GM12874 (cell line): Measurements from ENCODE around the gene LOXL1.

Experiments used
- CTCF ChIP-seq: IDR thresholded peaks from 2 replicates; pipeline ENCODE4 v1.5.1; 2011; ENCODE audit warnings: low read depth, mild to moderate bottlenecking, control low read depth, low read length, moderate library complexity; ENCODE audit not compliant: insufficient read depth

The LOXL1 gene

GRCh38 chr15:73925848-73926218 lies 429 bp upstream of the LOXL1 start:
- TF ChIP-seq CTCF = no peak

GRCh38 chr15:73927003-73927475 lies 777 bp downstream of the LOXL1 start:
- TF ChIP-seq CTCF = no peak

GRCh38 chr15:73927476-73928240 lies 1.4 kb downstream of the LOXL1 start:
- peak; percentile 28 for TF ChIP-seq CTCF

DNA sequence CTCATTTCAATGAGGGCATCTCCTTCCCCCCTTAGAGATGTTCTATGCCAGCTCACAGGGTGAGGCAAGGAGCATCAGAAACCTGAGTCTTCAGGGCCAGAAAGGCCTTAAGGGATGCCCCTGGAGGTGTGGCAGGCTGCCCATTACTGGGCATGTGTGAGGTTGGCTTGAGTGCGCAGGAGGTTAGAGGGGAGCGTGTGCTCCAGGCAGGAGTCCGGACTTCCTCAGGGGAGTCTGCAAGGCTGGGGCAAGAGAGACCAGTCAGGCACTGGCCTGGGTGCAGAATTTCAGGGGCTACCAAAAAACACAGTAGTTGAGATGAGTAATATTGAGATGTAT lies 1.9 kb downstream of the LOXL1 start:
- TF ChIP-seq CTCF = no peak

- TF ChIP-seq CTCF = no peak
These were observed 2.8 kb downstream of the LOXL1 start for GRCh38 chr15:73928971-73929627.

- TF ChIP-seq CTCF = no peak
These were observed 4.1 kb downstream of the LOXL1 start for GRCh38 chr15:73930371-73930770.

DNA sequence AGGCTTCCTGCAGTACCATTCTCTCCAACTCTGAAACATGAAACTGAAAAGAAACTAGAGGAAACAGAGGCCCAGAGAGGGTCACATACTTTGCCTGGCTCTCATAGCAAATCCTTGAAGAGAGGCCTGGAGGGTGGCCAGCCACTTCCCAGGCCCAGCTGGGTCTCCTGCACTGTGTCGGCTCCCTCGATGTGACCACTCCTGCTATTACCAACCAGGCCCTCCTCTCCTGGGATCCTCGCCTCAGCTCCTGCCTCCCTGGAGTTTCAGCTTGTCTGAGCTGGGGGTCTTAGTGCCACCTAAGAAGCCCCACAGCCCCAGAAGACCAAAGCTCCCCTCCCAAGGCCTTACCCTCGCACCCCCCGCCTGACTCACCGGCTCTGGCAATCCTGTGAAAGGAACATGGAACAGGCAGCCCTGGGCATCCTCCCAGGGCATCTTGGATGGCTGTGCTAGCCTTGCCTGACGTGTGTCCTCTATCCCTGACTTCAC lies 4.6 kb downstream of the LOXL1 start:
- no peak for TF ChIP-seq CTCF
